ENCODE data around the gene SMCO4.

DNA sequence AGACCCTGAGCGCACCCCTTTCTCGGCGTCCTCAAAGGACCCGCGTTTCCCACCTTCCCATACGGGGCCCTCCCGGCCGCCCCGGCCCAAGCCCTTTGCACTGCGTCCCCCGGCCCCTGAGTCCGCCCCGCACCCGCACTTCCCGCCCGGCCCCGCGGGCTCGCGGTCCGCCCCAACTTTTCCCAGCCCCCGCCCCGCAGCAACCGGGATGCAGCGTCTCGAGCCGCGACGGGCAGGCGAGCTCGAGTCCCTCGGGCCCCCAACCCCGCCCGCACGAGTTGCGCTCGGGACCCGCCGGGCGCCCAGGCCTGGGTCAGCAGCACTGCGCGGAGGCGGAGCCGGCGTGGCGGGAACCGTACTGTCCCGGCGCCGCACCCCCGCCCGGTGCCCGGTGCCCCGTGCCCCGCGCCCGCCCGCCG lies 371 bp downstream of the SMCO4 start:
- TF ChIP-seq, protein P1, sequence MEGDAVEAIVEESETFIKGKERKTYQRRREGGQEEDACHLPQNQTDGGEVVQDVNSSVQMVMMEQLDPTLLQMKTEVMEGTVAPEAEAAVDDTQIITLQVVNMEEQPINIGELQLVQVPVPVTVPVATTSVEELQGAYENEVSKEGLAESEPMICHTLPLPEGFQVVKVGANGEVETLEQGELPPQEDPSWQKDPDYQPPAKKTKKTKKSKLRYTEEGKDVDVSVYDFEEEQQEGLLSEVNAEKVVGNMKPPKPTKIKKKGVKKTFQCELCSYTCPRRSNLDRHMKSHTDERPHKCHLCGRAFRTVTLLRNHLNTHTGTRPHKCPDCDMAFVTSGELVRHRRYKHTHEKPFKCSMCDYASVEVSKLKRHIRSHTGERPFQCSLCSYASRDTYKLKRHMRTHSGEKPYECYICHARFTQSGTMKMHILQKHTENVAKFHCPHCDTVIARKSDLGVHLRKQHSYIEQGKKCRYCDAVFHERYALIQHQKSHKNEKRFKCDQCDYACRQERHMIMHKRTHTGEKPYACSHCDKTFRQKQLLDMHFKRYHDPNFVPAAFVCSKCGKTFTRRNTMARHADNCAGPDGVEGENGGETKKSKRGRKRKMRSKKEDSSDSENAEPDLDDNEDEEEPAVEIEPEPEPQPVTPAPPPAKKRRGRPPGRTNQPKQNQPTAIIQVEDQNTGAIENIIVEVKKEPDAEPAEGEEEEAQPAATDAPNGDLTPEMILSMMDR (conservative IDR thresholded peaks at IDR 0.05; ENCODE audit: low read length) = no peak
- no peak for TF ChIP-seq EZH2phosphoT487 (IDR thresholded peaks at IDR 0.05; ENCODE audit: borderline replicate concordance)

Measured in Loucy (cell line).